GM21447 (cell line): ENCODE measurements around the gene SLC12A6.

Experiments used
- ATAC-seq: cut with Tn5 transposase; IDR thresholded peaks from one replicate; pipeline ENCODE4 v1.9.1; 2021; ENCODE audit not compliant: unreplicated experiment

SLC12A6 gene

DNA sequence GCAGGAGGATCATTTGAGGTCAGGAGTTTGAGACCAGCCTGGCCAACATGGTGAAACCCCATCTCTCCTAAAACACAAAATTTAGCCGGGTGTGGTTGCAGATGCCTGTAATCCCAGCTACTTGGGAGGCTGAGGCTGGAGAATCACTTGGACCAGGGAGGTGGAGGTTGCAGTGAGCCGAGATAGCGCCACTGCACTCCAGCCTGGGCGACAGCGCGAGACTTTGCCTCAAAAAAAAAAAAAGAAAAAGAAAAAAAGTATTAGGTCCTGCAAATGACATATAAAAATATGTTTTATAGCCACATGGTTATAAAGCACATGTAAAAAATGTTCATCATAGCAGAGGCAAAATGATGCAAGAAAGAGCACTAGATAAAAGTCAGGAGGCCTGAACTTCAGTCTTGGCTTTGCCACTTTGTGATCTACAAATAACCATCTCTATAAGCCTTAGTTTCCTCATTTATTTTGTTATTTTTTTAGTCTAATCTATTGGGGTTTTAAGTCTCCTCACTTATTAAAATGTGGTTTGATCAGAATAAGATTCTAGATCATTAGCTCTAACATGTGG, 4.9 kb downstream of the SLC12A6 start:
- ATAC-seq = no peak

GRCh38 chr15:34331809-34332208, 5.8 kb downstream of the SLC12A6 start:
- ATAC-seq = no peak

- no peak for ATAC-seq
Measured at GRCh38 chr15:34330279-34330678, 7.3 kb downstream of the SLC12A6 start.

DNA sequence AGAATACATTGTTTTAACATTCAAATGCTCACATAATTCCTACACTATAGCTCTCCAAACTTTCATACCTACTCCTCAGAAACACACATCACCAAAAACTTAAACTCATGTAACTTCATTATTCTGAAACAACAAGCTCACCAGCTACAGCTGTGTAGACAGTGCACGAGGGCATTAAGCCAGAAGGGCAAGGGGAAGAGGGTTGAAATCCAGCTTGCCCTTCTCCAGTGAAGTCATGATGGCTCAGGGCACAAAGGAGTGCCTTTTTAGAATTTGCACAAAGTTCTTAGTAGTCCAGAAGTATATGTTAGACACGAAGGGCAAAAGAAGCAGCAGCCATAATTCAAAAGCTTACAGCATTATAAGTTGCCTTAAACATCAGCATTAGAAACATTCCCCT, 8.6 kb downstream of the SLC12A6 start:
- no peak for ATAC-seq

- ATAC-seq = peak; percentile 38
Measured at GRCh38 chr15:34327906-34328305, 9.7 kb downstream of the SLC12A6 start.

DNA sequence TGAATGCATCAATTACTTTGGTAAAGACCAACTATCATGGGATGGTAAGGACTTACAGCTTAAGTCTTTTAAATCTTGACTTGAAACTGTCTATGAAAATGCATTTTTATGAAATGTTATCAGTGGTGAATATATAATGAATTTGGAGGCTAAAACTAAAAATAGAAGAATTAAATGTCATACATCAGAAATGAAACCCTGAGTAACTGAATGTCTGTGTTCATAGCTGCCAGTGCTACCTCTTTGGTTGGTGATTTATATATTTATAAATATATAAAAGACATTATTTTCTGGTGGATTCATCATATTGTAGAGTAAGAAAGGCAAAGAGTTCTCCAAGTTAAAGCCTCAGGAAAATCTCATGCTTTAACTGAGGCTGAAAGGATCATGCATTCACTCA, 12.2 kb downstream of the SLC12A6 start:
- ATAC-seq = no peak

- no peak for ATAC-seq
Measured at GRCh38 chr15:34324933-34325332, 12.6 kb downstream of the SLC12A6 start.

- ATAC-seq = no peak
Measured at GRCh38 chr15:34323217-34323616, 14.4 kb downstream of the SLC12A6 start.

DNA sequence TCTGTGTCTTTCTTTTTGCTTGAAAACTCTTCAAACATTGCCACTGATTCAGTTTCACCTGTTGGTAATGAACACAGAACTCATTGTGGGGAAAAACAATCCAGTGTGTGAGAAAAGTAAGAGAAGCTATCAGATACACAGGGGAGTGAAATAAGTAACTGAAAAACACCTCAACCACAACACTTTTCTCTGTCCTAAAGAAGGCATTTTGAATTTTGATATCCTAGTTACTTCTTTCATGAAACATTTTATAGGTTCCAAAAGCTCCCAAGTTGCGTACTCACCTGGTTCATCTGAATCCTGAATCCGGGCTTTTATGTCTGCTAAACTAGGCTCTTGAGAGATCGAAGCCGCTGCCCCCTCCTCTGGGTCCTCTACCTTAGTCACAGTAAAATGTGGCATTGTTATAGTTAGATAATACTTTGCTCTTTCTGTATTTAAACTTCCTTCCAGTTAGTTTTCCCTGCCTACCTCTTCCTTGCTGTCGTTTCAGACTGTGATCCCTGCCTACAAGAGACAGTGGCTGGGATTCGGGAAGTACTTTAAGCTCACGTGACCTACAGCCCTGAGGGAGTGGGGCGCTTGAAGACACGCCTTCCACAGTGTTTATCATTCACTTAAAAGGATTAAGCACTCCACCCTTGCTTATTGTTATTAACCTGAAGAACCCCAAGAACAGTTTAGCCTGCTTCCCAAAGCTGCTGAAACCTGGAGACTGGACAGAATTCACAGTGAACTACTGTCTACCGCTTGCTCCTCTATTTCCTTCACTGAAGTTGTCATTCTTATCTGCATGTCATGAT, 19.1 kb downstream of the SLC12A6 start:
- ATAC-seq = peak; percentile 67

GRCh38 chr15:34314491-34315490, 22.8 kb downstream of the SLC12A6 start:
- no peak for ATAC-seq

DNA sequence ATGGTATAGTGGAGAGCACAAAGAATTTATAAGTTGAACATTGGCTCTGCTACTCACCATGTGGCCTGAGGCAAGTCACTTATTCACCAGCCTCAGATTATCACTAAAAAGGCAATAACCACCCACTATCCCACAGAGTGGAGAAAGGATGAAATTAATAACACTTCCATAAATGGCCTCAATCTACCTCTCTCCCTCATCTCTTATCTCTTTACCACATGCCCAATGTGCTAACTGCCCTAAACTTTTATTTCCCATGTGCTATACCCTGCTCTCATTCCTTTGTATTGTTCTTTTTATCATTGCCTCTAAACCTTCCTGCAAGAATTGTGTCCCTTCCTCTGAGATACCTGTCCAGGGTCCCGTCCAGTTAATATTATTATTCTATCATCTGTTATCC, 26.0 kb downstream of the SLC12A6 start:
- ATAC-seq = no peak

DNA sequence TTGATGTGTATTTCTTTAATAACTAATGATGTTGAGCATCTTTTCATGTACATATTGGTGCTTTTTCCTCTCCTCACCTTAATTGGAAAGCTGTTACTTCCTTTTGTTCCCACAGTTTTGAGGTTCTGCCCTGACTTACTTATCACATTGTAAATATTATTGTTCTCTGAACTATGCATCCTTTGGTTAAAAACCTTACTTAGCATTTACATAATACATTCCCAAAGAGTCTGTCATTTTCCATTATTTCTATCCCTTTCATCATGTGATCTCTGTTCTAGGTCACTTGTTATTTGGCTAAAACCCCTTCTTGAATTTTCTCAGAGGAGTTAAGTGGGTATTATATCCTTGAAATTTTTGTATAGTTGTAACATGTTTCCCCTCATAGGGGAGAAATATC, 33.0 kb downstream of the SLC12A6 start:
- ATAC-seq = no peak

- no peak for ATAC-seq
Measured at GRCh38 chr15:34301058-34301457, 36.5 kb downstream of the SLC12A6 start.

DNA sequence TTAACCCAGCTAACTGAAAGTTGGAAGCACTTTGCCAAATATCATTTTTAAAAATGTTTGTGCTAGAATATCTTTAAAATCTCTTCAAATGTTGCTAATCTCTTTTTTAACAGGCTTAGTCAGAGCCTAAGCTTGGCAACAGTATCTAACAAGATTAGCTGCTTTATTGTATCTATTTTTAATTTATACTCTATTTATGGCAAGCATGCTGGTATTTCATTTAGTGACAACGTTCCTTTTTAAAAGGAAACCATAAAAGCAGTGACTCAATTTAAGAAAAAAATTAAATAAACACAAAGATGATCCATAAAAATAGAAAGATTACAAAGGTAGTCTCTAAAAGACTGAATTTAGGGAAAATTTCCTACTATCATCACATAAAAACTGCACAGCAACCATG, 40.5 kb downstream of the SLC12A6 start:
- ATAC-seq = no peak

- no peak for ATAC-seq
Measured at GRCh38 chr15:34292621-34293020, 45.0 kb downstream of the SLC12A6 start.

- ATAC-seq = no peak
Measured at GRCh38 chr15:34284937-34285336, 52.6 kb downstream of the SLC12A6 start.

DNA sequence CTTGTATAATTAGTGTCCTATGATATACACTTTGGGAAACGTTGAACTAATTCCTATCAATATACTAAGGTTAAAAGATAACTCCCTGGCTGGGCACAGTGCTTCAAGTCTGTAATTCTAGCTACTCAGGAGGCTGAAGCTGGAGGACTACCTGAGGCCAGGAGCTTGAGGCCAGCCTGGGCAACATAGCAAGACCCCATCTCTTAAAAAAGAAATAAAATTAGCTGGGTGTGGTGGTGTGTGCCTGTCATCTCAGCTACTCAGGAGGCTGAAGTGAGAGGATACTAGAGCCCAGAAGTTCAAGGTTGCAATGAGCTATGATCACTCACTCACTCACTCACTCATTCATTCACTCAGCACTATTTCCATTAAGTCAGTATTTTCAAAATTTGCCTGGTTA, 55.2 kb downstream of the SLC12A6 start:
- no peak for ATAC-seq

DNA sequence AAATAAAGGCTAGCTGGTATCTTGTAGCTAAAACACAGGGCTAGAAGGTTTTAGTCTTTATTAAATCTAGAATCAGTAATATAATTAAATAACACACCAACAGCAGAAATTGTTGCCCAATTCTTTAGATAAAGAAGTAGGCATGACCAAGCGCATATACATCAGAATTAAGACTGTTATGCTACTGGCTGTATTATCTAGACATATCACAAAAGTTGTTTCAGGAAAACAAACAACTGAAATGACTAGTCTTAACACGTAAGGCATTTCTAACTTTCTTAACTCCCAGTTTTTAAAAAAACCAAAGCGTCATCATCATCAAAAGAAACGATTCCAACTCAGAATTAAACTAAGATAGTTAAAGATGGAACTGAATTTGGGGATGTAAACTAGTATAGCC, 57.4 kb downstream of the SLC12A6 start:
- ATAC-seq = no peak

DNA sequence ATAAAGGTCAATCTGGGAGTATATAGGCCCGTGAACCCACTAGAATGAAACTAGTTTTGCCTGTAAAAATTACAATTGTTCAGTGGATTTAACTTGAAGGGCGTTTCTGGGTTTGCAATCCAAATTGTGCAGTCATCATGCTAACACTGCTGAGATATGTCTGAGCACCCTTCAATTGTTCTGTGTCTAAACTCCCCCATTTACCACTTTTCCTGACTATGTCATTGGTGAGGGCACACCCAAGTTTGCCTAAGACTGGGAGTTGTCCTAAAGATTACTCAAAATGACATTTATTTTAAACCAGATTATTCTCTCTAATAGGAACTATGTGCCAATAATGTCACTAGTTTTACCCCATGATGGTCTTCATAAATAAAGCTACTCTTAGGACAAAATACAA, 58.2 kb downstream of the SLC12A6 start:
- no peak for ATAC-seq

DNA sequence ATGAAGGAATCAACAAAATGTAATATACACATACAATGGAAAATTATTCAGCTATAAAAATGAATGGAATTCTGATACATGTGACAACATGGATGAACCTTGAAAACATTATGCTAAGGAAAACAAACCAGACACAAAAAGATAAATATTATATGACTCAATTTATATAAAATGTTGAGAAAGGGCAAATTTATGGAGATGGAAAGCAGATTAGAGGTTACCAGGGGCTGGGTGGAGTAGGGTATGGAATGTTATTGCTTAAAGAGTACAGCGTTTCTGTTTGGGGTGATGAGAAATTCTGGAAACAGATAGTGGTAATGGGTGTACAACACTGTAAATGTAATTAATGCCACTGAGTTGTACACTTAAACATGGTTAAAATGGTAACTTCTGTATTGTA, 61.9 kb downstream of the SLC12A6 start:
- no peak for ATAC-seq

- no peak for ATAC-seq
Measured at GRCh38 chr15:34275154-34275553, 62.4 kb downstream of the SLC12A6 start.

DNA sequence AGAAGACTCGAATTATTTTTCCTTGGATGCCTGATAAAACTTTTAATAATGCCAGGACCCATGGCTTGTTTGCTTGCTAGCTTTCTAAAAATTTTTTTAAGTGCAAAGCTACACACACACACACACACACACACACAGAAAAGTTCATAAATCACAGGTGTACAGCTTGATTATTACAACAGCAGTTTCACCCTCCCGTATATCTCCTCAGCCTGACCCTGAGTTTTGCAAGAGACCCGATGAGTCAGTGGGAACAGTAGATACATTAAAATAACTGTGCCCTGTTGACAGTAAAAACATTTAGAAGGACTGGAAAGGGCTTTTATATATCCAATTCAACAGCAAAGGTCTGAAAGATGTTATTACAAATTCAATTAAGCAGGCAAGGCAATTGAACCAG, 66.1 kb downstream of the SLC12A6 start:
- no peak for ATAC-seq
